ENCODE measurements around the gene HOXC5. TPM values are rescaled to one million over a fixed set of nuclear protein-coding genes. Genes with fewer than 3 reads are reported as not detected.
A peak's percentile ranks its signal among the peaks of the same experiment; 100 is the strongest.

The HOXC5 gene
- total RNA-seq, 1 donor from 2014 or later: not detected

DNA sequence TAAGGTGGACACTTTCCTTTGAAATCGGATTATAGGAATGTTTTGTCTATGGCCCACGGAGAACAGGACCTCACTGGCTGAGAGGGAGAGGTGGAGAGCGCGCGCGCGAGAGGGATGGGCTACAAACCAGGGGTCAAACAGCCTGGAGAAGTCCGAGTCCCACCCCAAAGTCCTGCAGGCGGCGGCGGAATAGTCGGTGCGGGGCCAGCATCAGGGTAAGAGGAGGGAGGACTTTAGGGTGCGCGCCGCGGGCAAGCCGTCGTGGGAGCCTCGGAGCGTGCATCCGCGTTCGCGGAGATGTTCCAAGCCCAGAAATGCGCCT lies 27.4 kb upstream of the HOXC5 start:
- H3K27ac Mint-ChIP-seq (ENCODE audit: unreplicated experiment): no peak overlapping the region
- peaks cover 12% of the 10 kb centered on the region for H3K4me1 Mint-ChIP-seq (ENCODE audit: unreplicated experiment)
- no peak for DNase-seq (ENCODE audit: extremely low spot score, unreplicated experiment)
- H3K4me3 Mint-ChIP-seq (ENCODE audit: unreplicated experiment): no peak overlapping the region
- H3K27me3 Mint-ChIP-seq (ENCODE audit: unreplicated experiment): peaks cover 95% of the 10 kb centered on the region
- no peaks in the 10 kb centered on the region for H3K36me3 Mint-ChIP-seq (ENCODE audit: unreplicated experiment)
- H3K9me3 Mint-ChIP-seq (ENCODE audit: unreplicated experiment): no peaks in the 10 kb centered on the region
- TF ChIP-seq, protein P1, sequence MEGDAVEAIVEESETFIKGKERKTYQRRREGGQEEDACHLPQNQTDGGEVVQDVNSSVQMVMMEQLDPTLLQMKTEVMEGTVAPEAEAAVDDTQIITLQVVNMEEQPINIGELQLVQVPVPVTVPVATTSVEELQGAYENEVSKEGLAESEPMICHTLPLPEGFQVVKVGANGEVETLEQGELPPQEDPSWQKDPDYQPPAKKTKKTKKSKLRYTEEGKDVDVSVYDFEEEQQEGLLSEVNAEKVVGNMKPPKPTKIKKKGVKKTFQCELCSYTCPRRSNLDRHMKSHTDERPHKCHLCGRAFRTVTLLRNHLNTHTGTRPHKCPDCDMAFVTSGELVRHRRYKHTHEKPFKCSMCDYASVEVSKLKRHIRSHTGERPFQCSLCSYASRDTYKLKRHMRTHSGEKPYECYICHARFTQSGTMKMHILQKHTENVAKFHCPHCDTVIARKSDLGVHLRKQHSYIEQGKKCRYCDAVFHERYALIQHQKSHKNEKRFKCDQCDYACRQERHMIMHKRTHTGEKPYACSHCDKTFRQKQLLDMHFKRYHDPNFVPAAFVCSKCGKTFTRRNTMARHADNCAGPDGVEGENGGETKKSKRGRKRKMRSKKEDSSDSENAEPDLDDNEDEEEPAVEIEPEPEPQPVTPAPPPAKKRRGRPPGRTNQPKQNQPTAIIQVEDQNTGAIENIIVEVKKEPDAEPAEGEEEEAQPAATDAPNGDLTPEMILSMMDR (IDR thresholded peaks at IDR 0.05): no peak

DNA sequence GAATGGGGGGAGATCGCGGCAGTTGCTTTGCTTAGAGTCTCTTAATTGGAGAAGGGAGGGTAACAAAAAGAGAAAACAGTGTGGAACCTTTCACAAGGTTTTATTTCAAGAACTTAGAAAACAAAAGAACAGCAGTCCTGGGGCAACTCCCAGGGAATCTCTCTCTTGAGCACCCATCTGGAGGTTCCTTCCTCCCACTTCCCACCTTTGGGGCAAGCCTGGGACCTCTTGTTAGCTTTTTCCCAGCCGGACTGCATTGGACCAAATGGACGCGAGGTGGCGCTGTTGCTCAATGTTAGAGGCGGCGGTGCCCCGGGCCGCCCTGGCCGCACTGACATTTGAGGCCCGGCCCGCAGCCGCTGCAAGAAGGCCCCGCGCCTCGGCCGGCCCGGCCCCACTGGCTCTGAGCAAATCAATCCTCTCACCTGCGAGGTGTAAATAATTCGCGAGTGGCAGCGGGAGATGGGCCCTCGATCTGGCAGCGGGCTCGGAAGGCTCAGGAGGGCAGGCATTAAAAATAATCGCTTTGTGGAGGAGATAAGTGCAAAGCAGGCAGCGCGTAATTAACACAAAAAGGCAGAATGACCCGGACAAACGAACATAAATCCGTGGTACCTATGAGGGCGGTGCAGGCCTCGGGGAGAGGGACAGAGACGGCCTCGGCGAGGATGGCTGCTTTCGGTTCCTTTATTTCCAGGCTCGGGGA lies 26.8 kb upstream of the HOXC5 start:
- TF ChIP-seq, protein P1 (IDR thresholded peaks at IDR 0.05): peak; percentile 97
- peak overlapping the region; percentile 67 for H3K4me3 Mint-ChIP-seq (ENCODE audit: unreplicated experiment)
- H3K4me1 Mint-ChIP-seq (ENCODE audit: unreplicated experiment): peaks cover 13% of the 10 kb centered on the region
- H3K27ac Mint-ChIP-seq (ENCODE audit: unreplicated experiment): no peak overlapping the region
- peaks cover 93% of the 10 kb centered on the region for H3K27me3 Mint-ChIP-seq (ENCODE audit: unreplicated experiment)
- no peaks in the 10 kb centered on the region for H3K36me3 Mint-ChIP-seq (ENCODE audit: unreplicated experiment)
- DNase-seq (ENCODE audit: extremely low spot score, unreplicated experiment): peak; percentile 93
- H3K9me3 Mint-ChIP-seq (ENCODE audit: unreplicated experiment): no peaks in the 10 kb centered on the region

DNA sequence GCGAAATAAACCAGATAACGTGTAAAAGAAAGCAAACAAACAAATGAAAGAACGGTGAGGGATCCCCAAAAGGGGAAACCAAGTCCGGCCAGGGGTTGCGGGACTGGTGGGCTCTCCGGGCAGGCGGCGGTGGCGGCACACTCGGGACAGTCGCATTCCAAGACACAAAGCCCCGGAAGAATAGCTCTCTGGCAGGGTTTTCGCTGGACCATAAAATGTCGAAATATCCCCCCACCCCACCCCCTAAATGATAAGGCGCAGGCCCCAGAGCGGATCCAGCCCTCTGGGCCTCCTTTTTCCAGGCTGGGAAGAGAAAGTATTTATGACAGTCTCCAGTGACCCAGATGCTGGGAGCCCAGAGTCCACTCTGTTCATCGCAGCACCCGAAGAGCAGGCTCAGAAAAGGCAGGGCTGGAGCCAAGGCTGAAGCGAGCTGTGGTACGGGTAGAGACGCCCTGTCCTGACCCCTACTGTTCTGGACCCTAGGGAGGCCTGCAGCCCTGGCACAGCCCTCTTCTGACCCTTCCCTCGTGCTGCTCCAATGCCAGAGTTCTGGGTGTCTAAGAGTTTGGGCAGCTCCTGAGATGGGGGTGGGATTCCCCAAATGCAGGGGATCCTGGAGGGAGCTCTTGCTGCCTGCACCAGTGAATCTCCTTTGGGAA lies 26.2 kb upstream of the HOXC5 start:
- no peak for DNase-seq (ENCODE audit: extremely low spot score, unreplicated experiment)
- H3K4me3 Mint-ChIP-seq (ENCODE audit: unreplicated experiment): peak overlapping the region; percentile 67

DNA sequence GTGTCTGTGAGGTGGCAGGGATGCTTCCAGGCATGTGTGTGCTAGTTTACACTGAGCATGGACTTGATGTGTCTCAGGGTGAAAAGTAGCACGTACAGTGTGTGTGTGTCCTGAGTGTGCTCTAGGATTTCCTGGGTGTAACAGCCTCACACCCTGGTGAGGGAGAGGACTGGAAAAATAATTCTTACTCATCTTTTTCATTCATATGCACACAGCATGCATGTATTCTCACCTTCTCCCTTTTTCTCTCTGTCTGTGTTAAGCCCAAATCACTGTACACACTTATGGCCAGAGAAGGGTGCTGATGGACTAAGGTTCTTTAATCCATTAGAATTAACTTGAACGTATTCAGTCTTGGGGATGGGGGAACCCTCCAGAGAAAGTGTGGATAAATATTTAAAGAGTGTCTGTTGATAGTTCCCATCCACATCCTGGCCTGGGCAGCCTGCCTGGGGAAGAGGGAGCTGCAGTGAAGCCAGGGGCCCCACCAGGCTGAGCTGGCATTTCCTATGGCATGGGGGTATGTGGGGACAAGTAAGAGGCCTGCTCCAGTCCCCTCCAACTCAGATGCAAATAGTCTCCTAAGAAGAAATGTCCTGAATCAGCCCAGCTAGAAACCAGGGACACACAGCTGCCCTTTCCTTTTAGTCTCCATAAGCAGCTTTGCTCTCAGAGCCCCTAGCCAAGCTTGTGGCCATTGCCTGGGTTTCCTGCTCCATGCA lies 25.2 kb upstream of the HOXC5 start:
- H3K36me3 Mint-ChIP-seq (ENCODE audit: unreplicated experiment): no peaks in the 10 kb centered on the region
- TF ChIP-seq, protein P1 (IDR thresholded peaks at IDR 0.05): no peak
- no peak overlapping the region for H3K27ac Mint-ChIP-seq (ENCODE audit: unreplicated experiment)
- H3K9me3 Mint-ChIP-seq (ENCODE audit: unreplicated experiment): no peaks in the 10 kb centered on the region
- peaks cover 13% of the 10 kb centered on the region for H3K4me1 Mint-ChIP-seq (ENCODE audit: unreplicated experiment)
- no peak overlapping the region for H3K4me3 Mint-ChIP-seq (ENCODE audit: unreplicated experiment)
- H3K27me3 Mint-ChIP-seq (ENCODE audit: unreplicated experiment): peaks cover 92% of the 10 kb centered on the region
- no peak for DNase-seq (ENCODE audit: extremely low spot score, unreplicated experiment)

More for the DNA sequence above, 26.2 kb upstream of the HOXC5 start:
- no peaks in the 10 kb centered on the region for H3K36me3 Mint-ChIP-seq (ENCODE audit: unreplicated experiment)
- TF ChIP-seq, protein P1 (IDR thresholded peaks at IDR 0.05): no peak
- peaks cover 93% of the 10 kb centered on the region for H3K27me3 Mint-ChIP-seq (ENCODE audit: unreplicated experiment)
- H3K27ac Mint-ChIP-seq (ENCODE audit: unreplicated experiment): no peak overlapping the region
- no peaks in the 10 kb centered on the region for H3K9me3 Mint-ChIP-seq (ENCODE audit: unreplicated experiment)
- H3K4me1 Mint-ChIP-seq (ENCODE audit: unreplicated experiment): peaks cover 15% of the 10 kb centered on the region

DNA sequence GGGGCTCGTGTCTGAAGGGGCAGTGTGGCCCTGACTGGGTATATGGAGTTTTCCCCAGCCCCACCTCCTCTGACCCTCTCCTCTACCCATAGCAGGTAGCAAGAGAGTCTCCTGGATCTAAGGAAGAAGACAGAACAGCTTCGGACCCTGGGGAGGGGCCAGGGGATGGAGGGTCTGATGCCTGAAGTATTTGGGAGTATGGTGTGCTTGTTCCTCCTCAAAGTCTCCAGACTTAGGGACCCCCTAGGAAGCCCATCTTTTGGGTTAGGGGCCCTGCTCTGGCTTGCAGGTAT lies 24.6 kb upstream of the HOXC5 start:
- peaks cover 92% of the 10 kb centered on the region for H3K27me3 Mint-ChIP-seq (ENCODE audit: unreplicated experiment)
- no peak overlapping the region for H3K4me3 Mint-ChIP-seq (ENCODE audit: unreplicated experiment)
- H3K4me1 Mint-ChIP-seq (ENCODE audit: unreplicated experiment): peaks cover 13% of the 10 kb centered on the region
- TF ChIP-seq, protein P1 (IDR thresholded peaks at IDR 0.05): no peak
- H3K9me3 Mint-ChIP-seq (ENCODE audit: unreplicated experiment): no peaks in the 10 kb centered on the region
- H3K36me3 Mint-ChIP-seq (ENCODE audit: unreplicated experiment): no peaks in the 10 kb centered on the region
- H3K27ac Mint-ChIP-seq (ENCODE audit: unreplicated experiment): no peak overlapping the region
- no peak for DNase-seq (ENCODE audit: extremely low spot score, unreplicated experiment)
